Inflammatory macrophage treated with lipopolysaccharide for 1 hour (primary cell): Measurements from ENCODE around the gene ORAI3.
A peak's percentile ranks its signal among the peaks of the same experiment; 100 is the strongest.

Experiments
- DNase-seq, 2 donors: peaks; one replicate each; pipeline ENCODE4 v3.0.0-alpha.2; 2020 to 2022

The ORAI3 gene

GRCh38 chr16:30971298-30971697 is 22.4 kb downstream of the ORAI3 start:
- no peak for DNase-seq

DNA sequence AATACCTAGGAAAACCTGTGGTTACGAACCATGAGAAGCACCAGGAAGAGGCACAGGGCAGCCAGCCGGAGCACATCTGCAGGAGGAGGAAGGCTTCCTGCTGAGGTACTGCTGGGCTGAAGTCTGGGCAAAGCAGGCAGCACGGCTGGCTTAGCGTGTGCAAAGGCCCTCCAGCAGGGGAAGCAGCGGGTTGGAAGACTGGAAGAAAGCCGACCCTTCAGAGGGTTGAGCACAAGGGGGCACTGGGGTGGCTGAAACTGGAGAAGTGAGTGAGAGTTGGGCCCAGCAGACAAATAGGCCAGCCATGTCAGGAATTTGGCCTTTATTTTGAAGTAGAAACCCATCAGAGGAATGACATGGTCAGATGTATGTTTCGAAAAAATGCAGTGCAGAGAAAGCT is 24.0 kb downstream of the ORAI3 start:
- DNase-seq: no peak

- DNase-seq: no peak
Observed at GRCh38 chr16:30974348-30974747, 25.5 kb downstream of the ORAI3 start.

GRCh38 chr16:30976486-30976885 is 27.6 kb downstream of the ORAI3 start:
- no peak for DNase-seq

- no peak for DNase-seq
Observed at GRCh38 chr16:30977502-30977901, 28.6 kb downstream of the ORAI3 start.

- no peak for DNase-seq
Observed at GRCh38 chr16:30979170-30980022, 30.5 kb downstream of the ORAI3 start.

- no peak for DNase-seq
Observed at GRCh38 chr16:30980023-30980371, 31.1 kb downstream of the ORAI3 start.

- DNase-seq: no peak
Observed at GRCh38 chr16:30980434-30980833, 31.6 kb downstream of the ORAI3 start.

- DNase-seq: no peak
Observed at GRCh38 chr16:30980959-30981358, 32.1 kb downstream of the ORAI3 start.

- DNase-seq: no peak
Observed at GRCh38 chr16:30982548-30983288, 33.9 kb downstream of the ORAI3 start.

- no peak for DNase-seq
Observed at GRCh38 chr16:30983289-30983889, 34.5 kb downstream of the ORAI3 start.

GRCh38 chr16:30983898-30984610 is 35.2 kb downstream of the ORAI3 start:
- no peak for DNase-seq

GRCh38 chr16:30984669-30985400 is 36.0 kb downstream of the ORAI3 start, which contains the start of gene HSD3B7:
HSD3B7 (plus strand) TSS chr16:30985207; CDS start chr16:30985659, 452 bp downstream.
- DNase-seq: peak; percentile 67 to 97

GRCh38 chr16:30985401-30986128 is 36.7 kb downstream of the ORAI3 start:
- no peak for DNase-seq

GRCh38 chr16:30986129-30986991 is 37.5 kb downstream of the ORAI3 start:
- no peak for DNase-seq

- no peak for DNase-seq
Observed at GRCh38 chr16:30987581-30988190, 38.8 kb downstream of the ORAI3 start.

- no peak for DNase-seq
Observed at GRCh38 chr16:30989469-30990047, 40.7 kb downstream of the ORAI3 start.

DNA sequence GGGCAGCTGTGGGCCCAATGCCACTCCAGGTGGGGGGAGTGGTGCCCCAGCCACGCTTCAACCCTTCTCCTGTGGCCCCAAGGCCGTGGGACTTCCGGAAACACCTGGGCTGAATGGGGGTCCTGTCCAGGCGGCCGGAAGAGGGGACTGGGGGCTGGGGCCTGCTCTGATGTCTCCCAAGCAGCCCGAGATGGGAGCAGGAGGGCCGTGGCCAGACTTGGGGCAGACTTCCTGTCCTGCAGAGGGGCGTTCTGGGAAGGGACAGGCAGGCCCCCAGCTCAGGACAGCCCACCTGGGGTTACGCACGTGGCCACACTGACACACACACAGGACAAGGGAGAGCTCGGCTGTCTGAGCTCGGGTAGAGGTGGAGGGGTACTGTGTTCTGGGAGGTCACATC is 41.2 kb downstream of the ORAI3 start:
- no peak for DNase-seq

- DNase-seq: no peak
Observed at GRCh38 chr16:30991052-30991451, 42.2 kb downstream of the ORAI3 start.

- no peak for DNase-seq
Observed at GRCh38 chr16:30992276-30992780, 43.5 kb downstream of the ORAI3 start.
